Natural killer cell (primary cell): Measurements from ENCODE around the gene TMA7. TPM values are rescaled to one million over a fixed set of nuclear protein-coding genes. Genes with fewer than 3 reads are reported as not detected.
A peak's percentile ranks its signal among the peaks of the same experiment; 100 is the strongest.
"Not testable (repeated sequence)": the region's sequence is repeated elsewhere in the genome, so short reads cannot be mapped to it uniquely, and the experiment has no call there.

ENCODE experiments used
- ATAC-seq, 3 donors: fragments of 150-1000 bp in 2 of 3; fragments of 200-7000 bp in 1 of 3; cut with Tn5 transposase; 1 replicate in 1 of 3; 2 replicates in 2 of 3; pipeline ENCODE4 v1.10.0; 2021; ENCODE audit warnings: mild to moderate bottlenecking in 2 of 3, moderate library complexity in 2 of 3
- DNase-seq, 2 donors: peaks; one replicate each; pipeline versions ENCODE4 v3.0.0 to v3.0.0-alpha.2; 2013 to 2021; ENCODE audit warnings: mixed read lengths in 1 of 2
- H3K27ac ChIP-seq: one replicate; pipeline ENCODE4 v1.5.1; 2013; ENCODE audit warnings: mild to moderate bottlenecking, low read length
- H3K27me3 ChIP-seq: one replicate; pipeline ENCODE4 v1.6.1; 2013; ENCODE audit warnings: low read length; ENCODE audit not compliant: control insufficient read depth, insufficient read depth
- H3K36me3 ChIP-seq: one replicate; pipeline ENCODE4 v1.6.1; 2013; ENCODE audit warnings: low read length; ENCODE audit not compliant: control insufficient read depth, insufficient read depth
- H3K4me1 ChIP-seq: one replicate; pipeline ENCODE4 v1.6.1; 2013; ENCODE audit warnings: low read length; ENCODE audit not compliant: control insufficient read depth, insufficient read depth
- H3K4me3 ChIP-seq: one replicate; pipeline ENCODE4 v1.5.1; 2013; ENCODE audit warnings: low read length
- H3K9me3 ChIP-seq: one replicate; pipeline ENCODE4 v1.6.1; 2013; ENCODE audit warnings: low read length; ENCODE audit not compliant: control insufficient read depth, insufficient read depth
- H3K27ac Mint-ChIP-seq, 2 donors: one replicate each; pipeline ENCODE4 v1.8.0; 2022; ENCODE audit warnings: mild to moderate bottlenecking in 2 of 2, mixed read lengths in 2 of 2, moderate library complexity in 1 of 2
- H3K27me3 Mint-ChIP-seq, 2 donors: one replicate each; pipeline ENCODE4 v1.8.0; 2022; ENCODE audit warnings: low read depth in 2 of 2, mixed read lengths in 2 of 2
- H3K36me3 Mint-ChIP-seq: one replicate; pipeline ENCODE4 v1.8.0; 2022; ENCODE audit warnings: mixed read lengths
- H3K4me1 Mint-ChIP-seq, 2 donors: one replicate each; pipeline ENCODE4 v1.8.0; 2022; ENCODE audit warnings: mixed read lengths in 2 of 2
- H3K4me3 Mint-ChIP-seq: one replicate; pipeline ENCODE4 v1.8.0; 2022; ENCODE audit warnings: mild to moderate bottlenecking, moderate library complexity, mixed read lengths
- H3K9me3 Mint-ChIP-seq, 2 donors: one replicate each; pipeline ENCODE4 v1.8.0; 2022; ENCODE audit warnings: mixed read lengths in 2 of 2
- CTCF ChIP-seq: fragments of 200-600 bp; IDR thresholded peaks from one replicate; pipeline ENCODE4 v1.8.0; 2022; ENCODE audit warnings: antibody characterized with exemption
- WGBS: methylation state at CpG from one replicate; pipeline ENCODE4 v1.1.7; 2013; ENCODE audit warnings: missing lambda C conversion rate; ENCODE audit not compliant: insufficient coverage; 5-methylcytosine and 5-hydroxymethylcytosine counted together
- intact Hi-C: fragments of 100-400 bp; cut with micrococcal nuclease; formaldehyde crosslinking; loops from one replicate; pipeline ENCODE4 v1.14.2; 2022
- total RNA-seq, 4 donors: library from RNA; stranded (reverse); fragments of 120-200 nt in 1 of 4; gene quantifications; one replicate each; pipeline versions ENCODE4 v1.2.3 to v1.2.4, GENCODE V29; 2013 to 2022

The TMA7 gene
- total RNA-seq, 3 donors from 2014 or later (not counting 1 experiment from before 2014, with no cell fraction given): 192 to 239 (median 229) TPM

DNA sequence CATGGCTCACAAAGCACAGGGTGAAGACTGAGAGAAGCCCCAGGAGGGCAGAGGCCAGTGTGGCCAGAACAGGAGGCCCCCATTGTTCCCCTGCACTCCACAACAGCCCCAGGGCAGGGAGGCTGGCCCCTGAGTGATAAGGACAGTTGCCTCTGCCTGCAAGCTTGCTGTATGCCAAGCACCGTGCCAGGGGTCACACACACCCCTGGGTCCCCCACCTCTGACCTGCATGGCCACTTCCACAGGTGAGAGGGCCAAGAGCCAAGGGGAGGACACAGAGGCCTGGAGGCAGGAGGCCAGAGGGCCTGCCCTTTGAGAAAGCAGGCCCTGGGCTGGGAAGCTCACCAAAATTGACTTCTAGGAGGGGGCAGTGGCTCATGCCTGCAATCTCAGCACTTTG lies 30.2 kb downstream of the TMA7 start:
- Histone ChIP-seq H3K9me3 (no peaks in the 10 kb centered on the region), H3K27me3 (no peaks in the 10 kb centered on the region), H3K4me3 (no peak overlapping the region), H3K4me1 (peaks cover 81% of the 10 kb centered on the region), H3K36me3 (peaks cover 27% of the 10 kb centered on the region), H3K27ac (no peak overlapping the region)
- H3K27me3 Mint-ChIP-seq: no peaks in the 10 kb centered on the region
- peak overlapping the region; percentile 56 for H3K4me3 Mint-ChIP-seq
- intact Hi-C loops: no loop called here
- DNase-seq: no peak
- H3K27ac Mint-ChIP-seq: peak overlapping the region; percentile 67 to 97
- no peak for TF ChIP-seq CTCF
- peaks cover 54 to 71% of the 10 kb centered on the region in 2 donors for H3K4me1 Mint-ChIP-seq
- no peaks in the 10 kb centered on the region for H3K9me3 Mint-ChIP-seq
- H3K36me3 Mint-ChIP-seq: no peaks in the 10 kb centered on the region
- 95% methylated on average over 1 of the region's 1 CpG for WGBS
- no peak for ATAC-seq

DNA sequence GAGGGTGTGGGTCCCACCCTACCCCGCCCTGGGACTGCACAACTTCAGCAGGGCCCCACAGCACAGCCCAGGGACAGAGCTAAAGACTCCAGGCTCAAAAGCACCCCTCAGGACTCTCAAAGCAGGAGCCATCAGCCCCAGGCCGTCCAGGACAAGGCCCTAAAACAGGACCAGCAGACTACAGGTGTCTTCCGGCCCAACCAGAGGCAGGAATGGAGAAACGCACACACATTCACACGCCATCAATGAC lies 32.5 kb downstream of the TMA7 start:
- Histone ChIP-seq H3K27ac (peak overlapping the region; percentile 88), H3K36me3 (peaks cover 21% of the 10 kb centered on the region), H3K9me3 (no peaks in the 10 kb centered on the region), H3K4me1 (peaks cover 66% of the 10 kb centered on the region), H3K4me3 (peak overlapping the region; percentile 47), H3K27me3 (no peaks in the 10 kb centered on the region)
- DNase-seq (no peak), ATAC-seq (peak in 2 of 3 donors; percentile 32 to 33)
- no peaks in the 10 kb centered on the region for H3K27me3 Mint-ChIP-seq
- intact Hi-C loops: loop anchor here (2.0 kb wide), 1 partner anchor 26 kb away; the partner anchor contains the start of gene ATRIP
- H3K9me3 Mint-ChIP-seq: no peaks in the 10 kb centered on the region
- H3K4me3 Mint-ChIP-seq: peak overlapping the region; percentile 94
- H3K27ac Mint-ChIP-seq: peak overlapping the region; percentile 95 to 97
- no peaks in the 10 kb centered on the region for H3K36me3 Mint-ChIP-seq
- no peak for TF ChIP-seq CTCF
- peaks cover 41 to 53% of the 10 kb centered on the region in 2 donors for H3K4me1 Mint-ChIP-seq
- WGBS: 2% methylated on average over 5 of the region's 5 CpGs

- no peaks in the 10 kb centered on the region for H3K27me3 ChIP-seq
- H3K9me3 ChIP-seq: no peaks in the 10 kb centered on the region
- peak; percentile 83 to 99 for DNase-seq
- H3K36me3 ChIP-seq: peaks cover 16% of the 10 kb centered on the region
- WGBS: 9% methylated on average over 17 of the region's 17 CpGs
- Mint-ChIP-seq H3K36me3 (no peaks in the 10 kb centered on the region), H3K27me3 (no peaks in the 10 kb centered on the region), H3K27ac (peak overlapping the region; percentile 95 to 97), H3K9me3 (no peaks in the 10 kb centered on the region), H3K4me1 (peaks cover 41 to 53% of the 10 kb centered on the region in 2 donors), H3K4me3 (peak overlapping the region; percentile 94)
- peak; percentile 86 to 93 (median 91) for ATAC-seq
- H3K4me1 ChIP-seq: peaks cover 66% of the 10 kb centered on the region
- intact Hi-C loops: loop anchor here (1.0 to 2.0 kb wide), 2 partner anchors 26 to 33 kb away; partner anchors contain the start of genes ATRIP, CCDC51 and TMA7
- peak overlapping the region; percentile 47 for H3K4me3 ChIP-seq
- TF ChIP-seq CTCF: peak; percentile 36
- peak overlapping the region; percentile 88 for H3K27ac ChIP-seq
These were observed 33.0 kb downstream of the TMA7 start for GRCh38 chr3:48472923-48473616.

- H3K36me3 Mint-ChIP-seq: no peaks in the 10 kb centered on the region
- ATAC-seq: no peak
- peaks cover 66% of the 10 kb centered on the region for H3K4me1 ChIP-seq
- no peaks in the 10 kb centered on the region for H3K27me3 ChIP-seq
- peak overlapping the region; percentile 94 for H3K4me3 Mint-ChIP-seq
- no peaks in the 10 kb centered on the region for H3K27me3 Mint-ChIP-seq
- no peak for DNase-seq
- peak overlapping the region; percentile 95 to 97 for H3K27ac Mint-ChIP-seq
- no peaks in the 10 kb centered on the region for H3K9me3 ChIP-seq
- H3K4me1 Mint-ChIP-seq: peaks cover 44 to 53% of the 10 kb centered on the region in 2 donors
- WGBS: 91% methylated on average over 5 of the region's 5 CpGs
- peaks cover 11% of the 10 kb centered on the region for H3K36me3 ChIP-seq
- peak overlapping the region; percentile 88 for H3K27ac ChIP-seq
- intact Hi-C loops: loop anchor here (1.0 to 2.0 kb wide), 2 partner anchors 27 to 33 kb away; partner anchors contain the start of genes ATRIP, CCDC51 and TMA7
- H3K9me3 Mint-ChIP-seq: no peaks in the 10 kb centered on the region
- TF ChIP-seq CTCF: no peak
- no peak overlapping the region for H3K4me3 ChIP-seq
These were observed 33.5 kb downstream of the TMA7 start for GRCh38 chr3:48473617-48473952.

DNA sequence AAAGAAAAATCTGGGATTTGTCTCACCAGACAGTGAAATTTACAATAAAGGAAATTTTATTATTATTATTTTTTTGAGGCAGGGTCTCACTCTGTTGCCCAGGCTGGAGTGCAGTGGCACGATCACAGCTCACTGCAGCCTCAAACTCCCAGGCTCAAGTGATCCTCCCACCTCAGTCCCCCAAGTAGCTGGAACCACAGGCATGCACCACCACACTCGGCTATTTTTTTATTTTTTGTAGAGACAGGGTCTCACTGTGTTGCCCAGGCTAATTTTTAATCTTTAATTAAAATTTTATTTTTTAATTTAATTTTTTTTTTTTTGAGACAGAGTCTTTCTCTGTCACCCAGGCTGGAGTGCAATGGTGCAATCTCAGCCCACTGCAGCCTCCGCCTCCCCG lies 34.0 kb downstream of the TMA7 start:
- H3K9me3 Mint-ChIP-seq, H3K27me3 ChIP-seq, H3K9me3 ChIP-seq, H3K27me3 Mint-ChIP-seq, intact Hi-C loops, H3K36me3 Mint-ChIP-seq, H3K4me3 Mint-ChIP-seq, ATAC-seq, DNase-seq, H3K36me3 ChIP-seq, H3K4me3 ChIP-seq: not testable (repeated sequence)
- 100% methylated on average over 3 of the region's 4 CpGs for WGBS
- Mint-ChIP-seq H3K27ac (peak overlapping the region; percentile 95 to 97), H3K4me1 (peaks cover 45 to 53% of the 10 kb centered on the region in 2 donors)
- Histone ChIP-seq H3K27ac (peak overlapping the region; percentile 88), H3K4me1 (peaks cover 66% of the 10 kb centered on the region)
